Neural progenitor cell (in vitro differentiated cells): ENCODE measurements around the gene ABCC6. TPM values are rescaled to one million over a fixed set of nuclear protein-coding genes. Genes with fewer than 3 reads are reported as not detected.

Experiments
- DNase-seq: peaks from one replicate; pipeline ENCODE4 v3.0.0-alpha.2; 2016; ENCODE audit warnings: low spot score
- H2AFZ ChIP-seq: fragments of 200-600 bp; sonication (generic); replicated peaks from 2 replicates; pipeline ENCODE4 v1.6.1; 2016; ENCODE audit warnings: antibody characterized with exemption
- H3F3A ChIP-seq: fragments of 200-600 bp; sonication (generic); 2 replicates; pipeline ENCODE4 v1.6.1; 2016; ENCODE audit warnings: antibody characterized with exemption, low read depth
- H3K27ac ChIP-seq: fragments of 200-600 bp; sonication (generic); 2 replicates; pipeline ENCODE4 v1.5.1; 2016; ENCODE audit warnings: mild to moderate bottlenecking
- H3K27me3 ChIP-seq: fragments of 200-600 bp; sonication (generic); 2 replicates; pipeline ENCODE4 v1.6.1; 2016; ENCODE audit warnings: mild to moderate bottlenecking, moderate library complexity
- H3K36me3 ChIP-seq: fragments of 200-600 bp; sonication (generic); 2 replicates; pipeline ENCODE4 v1.5.1; 2016
- H3K4me1 ChIP-seq: fragments of 200-600 bp; sonication (generic); 2 replicates; pipeline ENCODE4 v1.6.1; 2016; ENCODE audit warnings: mixed run types
- H3K4me2 ChIP-seq: fragments of 200-600 bp; sonication (generic); 2 replicates; pipeline ENCODE4 v1.6.1; 2016
- H3K4me3 ChIP-seq: fragments of 200-600 bp; sonication (generic); 2 replicates; pipeline ENCODE4 v1.5.1; 2016
- H3K79me2 ChIP-seq: fragments of 200-600 bp; sonication (generic); 2 replicates; pipeline ENCODE4 v1.6.1; 2016; ENCODE audit warnings: low read depth
- H3K9ac ChIP-seq: fragments of 200-600 bp; sonication (generic); 2 replicates; pipeline ENCODE4 v1.6.1; 2016
- H3K9me3 ChIP-seq: fragments of 200-600 bp; sonication (generic); 2 replicates; pipeline ENCODE4 v1.5.1; 2016; ENCODE audit warnings: low read depth
- H4K20me1 ChIP-seq: fragments of 200-600 bp; sonication (generic); 2 replicates; pipeline ENCODE4 v1.6.1; 2016; ENCODE audit warnings: low read depth
- H3K27ac Mint-ChIP-seq: 3 replicates; pipeline ENCODE4 v1.8.0; 2021; ENCODE audit warnings: mixed read lengths
- H3K27me3 Mint-ChIP-seq: 2 replicates; pipeline ENCODE4 v1.8.0; 2022; ENCODE audit warnings: low read depth, mild to moderate bottlenecking, inconsistent platforms, moderate library complexity, mixed read lengths; ENCODE audit not compliant: insufficient read depth
- H3K36me3 Mint-ChIP-seq: 3 replicates; pipeline ENCODE4 v1.8.0; 2021; ENCODE audit warnings: mixed read lengths
- H3K4me1 Mint-ChIP-seq: 3 replicates; pipeline ENCODE4 v1.8.0; 2021; ENCODE audit warnings: mixed read lengths
- H3K4me3 Mint-ChIP-seq: 3 replicates; pipeline ENCODE4 v1.8.0; 2021; ENCODE audit warnings: mild to moderate bottlenecking, moderate library complexity, mixed read lengths
- H3K9me3 Mint-ChIP-seq: 3 replicates; pipeline ENCODE4 v1.8.0; 2020; ENCODE audit warnings: mixed read lengths
- EZH2 ChIP-seq: fragments of 200-600 bp; sonication (generic); IDR thresholded peaks from 2 replicates; pipeline ENCODE4 v1.6.1; 2017; ENCODE audit warnings: antibody characterized with exemption, mild to moderate bottlenecking, moderate library complexity
- EZH2phosphoT487 ChIP-seq: fragments of 200-600 bp; sonication (generic); IDR thresholded peaks from 2 replicates; pipeline ENCODE4 v1.6.1; 2017; ENCODE audit warnings: antibody characterized with exemption
- total RNA-seq: library from RNA; depleted of rRNA; stranded (reverse); fragments of >200 nt; gene quantifications from 2 replicates; pipeline ENCODE4 v1.2.3, GENCODE V29; 2015; ENCODE audit warnings: low replicate concordance
- TF ChIP-seq, protein P1 (sequence below): fragments of 200-600 bp; sonication (generic); IDR thresholded peaks from 2 replicates; pipeline ENCODE4 v1.5.1; 2017; ENCODE audit warnings: antibody characterized with exemption, mild to moderate bottlenecking

The ABCC6 gene
- total RNA-seq, 1 donor from 2014 or later = 0.79 TPM

- no peak overlapping the region for H3K9ac ChIP-seq
- no peaks in the 10 kb centered on the region for H3F3A ChIP-seq
- H3K9me3 Mint-ChIP-seq = peaks cover 30% of the 10 kb centered on the region
- no peaks in the 10 kb centered on the region for H3K79me2 ChIP-seq
- peaks cover 7% of the 10 kb centered on the region for H3K36me3 ChIP-seq
- TF ChIP-seq EZH2 = no peak
- TF ChIP-seq, protein P1, sequence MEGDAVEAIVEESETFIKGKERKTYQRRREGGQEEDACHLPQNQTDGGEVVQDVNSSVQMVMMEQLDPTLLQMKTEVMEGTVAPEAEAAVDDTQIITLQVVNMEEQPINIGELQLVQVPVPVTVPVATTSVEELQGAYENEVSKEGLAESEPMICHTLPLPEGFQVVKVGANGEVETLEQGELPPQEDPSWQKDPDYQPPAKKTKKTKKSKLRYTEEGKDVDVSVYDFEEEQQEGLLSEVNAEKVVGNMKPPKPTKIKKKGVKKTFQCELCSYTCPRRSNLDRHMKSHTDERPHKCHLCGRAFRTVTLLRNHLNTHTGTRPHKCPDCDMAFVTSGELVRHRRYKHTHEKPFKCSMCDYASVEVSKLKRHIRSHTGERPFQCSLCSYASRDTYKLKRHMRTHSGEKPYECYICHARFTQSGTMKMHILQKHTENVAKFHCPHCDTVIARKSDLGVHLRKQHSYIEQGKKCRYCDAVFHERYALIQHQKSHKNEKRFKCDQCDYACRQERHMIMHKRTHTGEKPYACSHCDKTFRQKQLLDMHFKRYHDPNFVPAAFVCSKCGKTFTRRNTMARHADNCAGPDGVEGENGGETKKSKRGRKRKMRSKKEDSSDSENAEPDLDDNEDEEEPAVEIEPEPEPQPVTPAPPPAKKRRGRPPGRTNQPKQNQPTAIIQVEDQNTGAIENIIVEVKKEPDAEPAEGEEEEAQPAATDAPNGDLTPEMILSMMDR = no peak
- no peak for TF ChIP-seq EZH2phosphoT487
- no peak overlapping the region for H3K27ac Mint-ChIP-seq
- H4K20me1 ChIP-seq = no peaks in the 10 kb centered on the region
- peaks cover 52% of the 10 kb centered on the region for H3K36me3 Mint-ChIP-seq
- no peak overlapping the region for H3K4me3 ChIP-seq
- no peak overlapping the region for H3K27ac ChIP-seq
- no peak overlapping the region for H2AFZ ChIP-seq
- H3K27me3 Mint-ChIP-seq = peaks cover 2% of the 10 kb centered on the region
- no peak for DNase-seq
- no peaks in the 10 kb centered on the region for H3K4me1 Mint-ChIP-seq
- H3K4me1 ChIP-seq = no peaks in the 10 kb centered on the region
- no peak overlapping the region for H3K4me3 Mint-ChIP-seq
- no peak overlapping the region for H3K4me2 ChIP-seq
- no peaks in the 10 kb centered on the region for H3K9me3 ChIP-seq
- no peaks in the 10 kb centered on the region for H3K27me3 ChIP-seq
Measured at GRCh38 chr16:16121185-16121727, 102.0 kb downstream of the ABCC6 start.

DNA sequence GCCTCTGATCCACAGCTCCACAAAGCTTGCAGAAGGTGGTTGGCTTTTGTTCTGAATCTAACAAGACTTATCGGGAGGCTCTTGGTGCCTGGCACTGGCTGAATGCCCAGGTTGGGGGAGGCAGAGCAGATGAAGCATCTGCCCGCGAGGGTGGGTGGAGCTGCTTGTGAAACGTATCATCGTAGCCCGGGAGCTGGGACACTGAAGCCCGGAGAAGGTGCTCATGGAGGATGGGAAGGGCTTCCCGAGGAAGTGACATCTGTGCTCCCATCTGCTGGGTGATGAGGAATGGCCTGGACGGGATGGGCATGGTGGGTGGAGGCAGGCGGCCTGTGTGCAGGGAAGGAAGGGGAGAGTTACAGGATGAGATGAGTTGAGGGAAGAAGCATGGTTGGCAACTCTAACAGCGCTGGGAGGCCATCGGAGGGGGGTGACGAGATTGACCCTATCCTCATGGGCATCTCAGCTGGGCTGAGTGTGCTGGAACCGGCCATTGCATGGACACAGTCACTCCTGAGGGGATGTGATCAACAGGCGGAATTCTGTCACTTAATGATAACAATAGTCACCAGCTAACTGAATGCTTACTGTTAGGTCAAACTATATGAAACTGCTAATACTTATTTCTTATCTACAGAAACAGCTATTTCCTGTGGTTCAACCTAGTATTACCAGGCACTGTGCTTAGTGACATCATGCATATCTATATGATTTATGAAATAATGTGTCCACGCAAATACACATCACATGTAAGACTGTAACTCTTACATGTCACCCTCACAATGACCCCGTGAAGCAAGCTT lies 102.7 kb downstream of the ABCC6 start:
- no peaks in the 10 kb centered on the region for H3K4me1 ChIP-seq
- no peak overlapping the region for H3K27ac Mint-ChIP-seq

DNA sequence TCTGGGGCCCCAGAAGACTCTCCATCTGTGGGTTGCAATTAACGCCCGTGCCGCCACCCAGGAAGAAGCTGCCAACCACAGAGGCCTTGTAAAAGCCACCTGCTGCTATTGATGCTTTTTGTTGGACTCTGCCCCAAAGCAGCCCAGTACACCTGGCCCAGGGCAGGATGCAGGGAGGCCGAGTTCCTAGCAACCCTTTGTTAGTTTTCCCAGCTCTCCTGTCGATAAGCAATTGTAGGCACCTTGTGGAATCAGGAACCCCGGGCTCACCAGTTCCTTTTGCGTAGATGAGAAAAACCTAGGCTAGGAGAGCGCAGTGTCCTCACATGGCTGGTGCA lies 103.3 kb downstream of the ABCC6 start:
- Histone ChIP-seq H3K4me2 (no peak overlapping the region), H3K4me3 (no peak overlapping the region), H3F3A (no peaks in the 10 kb centered on the region), H3K27ac (no peak overlapping the region), H3K9ac (no peak overlapping the region), H3K36me3 (peaks cover 5% of the 10 kb centered on the region), H3K79me2 (no peaks in the 10 kb centered on the region), H3K4me1 (no peaks in the 10 kb centered on the region), H4K20me1 (no peaks in the 10 kb centered on the region), H2AFZ (no peak overlapping the region), H3K27me3 (no peaks in the 10 kb centered on the region), H3K9me3 (no peaks in the 10 kb centered on the region)
- peaks cover 30% of the 10 kb centered on the region for H3K9me3 Mint-ChIP-seq
- H3K27me3 Mint-ChIP-seq = peaks cover 2% of the 10 kb centered on the region
- no peak overlapping the region for H3K4me3 Mint-ChIP-seq
- no peak overlapping the region for H3K27ac Mint-ChIP-seq
- no peak for TF ChIP-seq EZH2phosphoT487
- TF ChIP-seq, protein P1 = no peak
- peaks cover 49% of the 10 kb centered on the region for H3K36me3 Mint-ChIP-seq
- H3K4me1 Mint-ChIP-seq = no peaks in the 10 kb centered on the region
- DNase-seq = no peak

More for the DNA sequence above, 102.7 kb downstream of the ABCC6 start:
- peaks cover 7% of the 10 kb centered on the region for H3K36me3 ChIP-seq
- H3K27ac ChIP-seq = no peak overlapping the region
- H3K27me3 ChIP-seq = no peaks in the 10 kb centered on the region
- TF ChIP-seq EZH2 = no peak
- TF ChIP-seq, protein P1 = no peak
- no peak for TF ChIP-seq EZH2phosphoT487
- DNase-seq = no peak
- Mint-ChIP-seq H3K27me3 (peaks cover 2% of the 10 kb centered on the region), H3K9me3 (peaks cover 30% of the 10 kb centered on the region), H3K36me3 (peaks cover 50% of the 10 kb centered on the region), H3K4me3 (no peak overlapping the region), H3K4me1 (no peaks in the 10 kb centered on the region)
- H3K9ac ChIP-seq = no peak overlapping the region
- no peaks in the 10 kb centered on the region for H3K79me2 ChIP-seq
- H3K9me3 ChIP-seq = no peaks in the 10 kb centered on the region
- H3K4me3 ChIP-seq = no peak overlapping the region
- H2AFZ ChIP-seq = no peak overlapping the region
- no peaks in the 10 kb centered on the region for H3F3A ChIP-seq
- no peak overlapping the region for H3K4me2 ChIP-seq
- no peaks in the 10 kb centered on the region for H4K20me1 ChIP-seq
